HG03280 (cell line): Measurements from ENCODE around the gene APOL6.

Experiments used
- ATAC-seq: cut with Tn5 transposase; IDR thresholded peaks from one replicate; pipeline ENCODE4 v1.9.1; 2021; ENCODE audit warnings: mild to moderate bottlenecking, moderate library complexity; ENCODE audit not compliant: unreplicated experiment

APOL6 gene

DNA sequence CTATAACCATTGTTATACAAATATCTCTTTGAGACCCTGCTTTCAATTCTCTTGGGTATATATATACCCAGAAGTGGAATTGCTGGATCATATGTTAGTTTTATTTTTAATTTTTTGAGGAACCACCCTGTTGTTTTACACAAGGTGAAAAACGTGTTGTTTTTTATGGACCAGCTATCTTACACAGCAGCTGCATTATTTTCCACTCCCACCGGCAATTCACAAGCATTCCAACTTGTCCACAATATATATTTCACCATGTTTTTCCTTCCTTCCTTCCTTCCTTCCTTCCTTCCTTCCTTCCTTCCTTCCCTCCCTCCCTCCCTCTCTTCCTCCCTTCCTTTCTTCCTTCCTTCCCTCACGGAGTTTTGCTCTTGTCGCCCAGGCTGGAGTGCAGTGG, 63.1 kb downstream of the APOL6 start:
- no peak for ATAC-seq

DNA sequence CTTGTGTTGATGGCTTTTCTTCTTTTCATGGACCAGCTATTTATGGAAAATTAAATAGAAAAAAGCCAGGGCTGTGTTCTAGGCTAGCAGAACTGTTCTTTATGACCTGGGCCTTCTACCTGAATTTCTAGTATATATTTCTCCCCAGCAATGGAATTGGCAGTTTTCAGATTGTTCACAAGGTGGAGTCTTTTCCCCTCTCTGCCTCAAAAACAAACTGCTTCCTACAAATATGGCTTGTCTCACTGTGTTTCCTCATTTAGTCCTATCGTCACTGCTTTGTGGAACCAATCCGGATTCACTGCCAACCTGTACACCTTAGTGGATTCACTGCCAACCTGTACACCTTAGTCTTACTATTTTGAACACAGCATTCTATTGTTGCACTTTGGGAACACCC, 64.4 kb downstream of the APOL6 start:
- ATAC-seq = no peak

DNA sequence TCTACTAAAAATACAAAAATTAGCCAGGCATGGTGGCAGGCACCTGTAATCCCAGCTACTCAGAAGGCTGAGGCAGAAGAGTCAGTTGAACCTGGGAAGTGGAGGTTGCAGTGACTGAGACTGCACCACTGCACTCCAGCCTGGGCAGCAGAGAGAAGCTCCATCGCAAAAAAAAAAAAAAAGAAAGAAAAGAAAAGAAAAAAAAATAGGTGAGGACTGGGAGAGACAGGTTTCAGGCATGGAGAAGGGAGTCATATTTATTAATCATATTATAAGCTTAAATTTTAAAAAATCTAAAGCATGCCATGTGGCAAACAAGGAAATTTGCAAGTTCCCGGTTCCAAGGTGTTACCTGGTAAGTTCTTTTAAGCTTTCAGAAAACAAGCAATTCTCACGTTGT, 69.3 kb downstream of the APOL6 start, which contains the start of gene APOL5:
TSS of gene APOL5 (plus strand) at position 301 of the 400 bp plus-strand sequence. CDS start at position 301, 0 bp downstream.
- ATAC-seq = no peak
